ENCODE data around the gene LTBP2. TPM values are rescaled to one million over a fixed set of nuclear protein-coding genes. Genes with fewer than 3 reads are reported as not detected.

Gene LTBP2
- total RNA-seq, 1 donor from 2014 or later, result 26.5 TPM

GRCh38 chr14:74649673-74650072 lies 37.6 kb upstream of the LTBP2 start:
- intact Hi-C loops (cut with micrococcal nuclease), result no loop called here
- Histone ChIP-seq H3K4me1 (peaks cover 14% of the 10 kb centered on the region), H3K4me3 (no peak overlapping the region), H3K9me3 (replicated peaks) (no peaks in the 10 kb centered on the region), H3K27me3 (ENCODE audit: low read depth) (no peaks in the 10 kb centered on the region), H3K36me3 (peaks cover 5% of the 10 kb centered on the region), H3K27ac (replicated peaks) (no peak overlapping the region)
- DNase-seq, result no peak
- TF ChIP-seq CTCF (IDR thresholded peaks at IDR 0.05; ENCODE audit: borderline replicate concordance), result no peak

GRCh38 chr14:74649167-74649566 lies 37.1 kb upstream of the LTBP2 start:
- no peak for TF ChIP-seq CTCF (IDR thresholded peaks at IDR 0.05; ENCODE audit: borderline replicate concordance)
- Histone ChIP-seq H3K27me3 (ENCODE audit: low read depth) (no peaks in the 10 kb centered on the region), H3K4me3 (no peak overlapping the region), H3K36me3 (peaks cover 5% of the 10 kb centered on the region), H3K9me3 (replicated peaks) (no peaks in the 10 kb centered on the region), H3K4me1 (peaks cover 19% of the 10 kb centered on the region), H3K27ac (replicated peaks) (no peak overlapping the region)
- no peak for DNase-seq
- intact Hi-C loops (cut with micrococcal nuclease), result no loop called here

GRCh38 chr14:74648601-74649000 lies 36.6 kb upstream of the LTBP2 start:
- no peak for DNase-seq
- H3K27ac ChIP-seq (replicated peaks), result no peak overlapping the region
- H3K27me3 ChIP-seq (ENCODE audit: low read depth), result no peaks in the 10 kb centered on the region
- TF ChIP-seq CTCF (IDR thresholded peaks at IDR 0.05; ENCODE audit: borderline replicate concordance), result no peak
- no peak overlapping the region for H3K4me3 ChIP-seq
- H3K4me1 ChIP-seq, result peaks cover 22% of the 10 kb centered on the region
- no peaks in the 10 kb centered on the region for H3K9me3 ChIP-seq (replicated peaks)
- H3K36me3 ChIP-seq, result peaks cover 5% of the 10 kb centered on the region
- intact Hi-C loops (cut with micrococcal nuclease), result no loop called here

GRCh38 chr14:74647678-74648461 lies 35.8 kb upstream of the LTBP2 start:
- TF ChIP-seq CTCF (IDR thresholded peaks at IDR 0.05; ENCODE audit: borderline replicate concordance), result no peak
- no peak overlapping the region for H3K4me3 ChIP-seq
- H3K36me3 ChIP-seq, result peaks cover 2% of the 10 kb centered on the region
- intact Hi-C loops (cut with micrococcal nuclease), result no loop called here
- no peak for DNase-seq
- H3K4me1 ChIP-seq, result peaks cover 22% of the 10 kb centered on the region
- H3K27me3 ChIP-seq (ENCODE audit: low read depth), result no peaks in the 10 kb centered on the region
- no peaks in the 10 kb centered on the region for H3K9me3 ChIP-seq (replicated peaks)
- H3K27ac ChIP-seq (replicated peaks), result no peak overlapping the region

GRCh38 chr14:74647061-74647677 lies 35.1 kb upstream of the LTBP2 start:
- Histone ChIP-seq H3K36me3 (no peaks in the 10 kb centered on the region), H3K4me3 (no peak overlapping the region), H3K27ac (replicated peaks) (no peak overlapping the region), H3K9me3 (replicated peaks) (no peaks in the 10 kb centered on the region), H3K27me3 (ENCODE audit: low read depth) (no peaks in the 10 kb centered on the region), H3K4me1 (peaks cover 22% of the 10 kb centered on the region)
- no peak for DNase-seq
- TF ChIP-seq CTCF (IDR thresholded peaks at IDR 0.05; ENCODE audit: borderline replicate concordance), result no peak
- intact Hi-C loops (cut with micrococcal nuclease), result no loop called here

All from left ventricle myocardium inferior (tissue), 1 donor.